ENCODE measurements around the gene FLVCR1. TPM values are rescaled to one million over a fixed set of nuclear protein-coding genes. Genes with fewer than 3 reads are reported as not detected.

Gene FLVCR1
- total and polyA plus RNA-seq, 2 donors from 2014 or later: 2.9 to 6.8 TPM

GRCh38 chr1:212871976-212872375 is 13.9 kb downstream of the FLVCR1 start:
- Histone ChIP-seq H3K4me1 (ENCODE audit: control insufficient read depth in 2 of 3, insufficient read depth in 2 of 3, low read depth in 1 of 3, low read length in 3 of 3) (no peaks in the 10 kb centered on the region), H3K9me3 (ENCODE audit: control insufficient read depth in 2 of 3, insufficient read depth in 1 of 3, low read length in 3 of 3) (no peaks in the 10 kb centered on the region), H3K27me3 (ENCODE audit: control insufficient read depth, insufficient read depth, low read length) (no peaks in the 10 kb centered on the region), H3K9ac (ENCODE audit: low read length in 3 of 3) (no peak overlapping the region), H3K36me3 (ENCODE audit: control insufficient read depth in 2 of 3, insufficient read depth in 3 of 3, low read length in 3 of 3) (peaks cover 0 to 3% (median 2%) of the 10 kb centered on the region in 3 donors), H3K27ac (ENCODE audit: low read depth in 2 of 2, low read length in 2 of 2) (no peak overlapping the region), H3K4me3 (ENCODE audit: low read length in 3 of 3) (no peak overlapping the region)
- no peak for DNase-seq
- TF ChIP-seq CTCF (IDR thresholded peaks at IDR 0.05; ENCODE audit: borderline replicate concordance, extremely low read depth, insufficient read depth): no peak
- intact Hi-C loops (cut with DNase I): no loop called here
- FAIRE-seq: no peak

- intact Hi-C loops (cut with DNase I): no loop called here
- no peak for TF ChIP-seq CTCF (IDR thresholded peaks at IDR 0.05; ENCODE audit: borderline replicate concordance, extremely low read depth, insufficient read depth)
- Histone ChIP-seq H3K9ac (ENCODE audit: low read length in 3 of 3) (no peak overlapping the region), H3K36me3 (ENCODE audit: control insufficient read depth in 2 of 3, insufficient read depth in 3 of 3, low read length in 3 of 3) (peaks cover 0 to 3% (median 2%) of the 10 kb centered on the region in 3 donors), H3K27me3 (ENCODE audit: control insufficient read depth, insufficient read depth, low read length) (no peaks in the 10 kb centered on the region), H3K9me3 (ENCODE audit: control insufficient read depth in 2 of 3, insufficient read depth in 1 of 3, low read length in 3 of 3) (no peaks in the 10 kb centered on the region), H3K4me3 (ENCODE audit: low read length in 3 of 3) (no peak overlapping the region), H3K27ac (ENCODE audit: low read depth in 2 of 2, low read length in 2 of 2) (no peak overlapping the region), H3K4me1 (ENCODE audit: control insufficient read depth in 2 of 3, insufficient read depth in 2 of 3, low read depth in 1 of 3, low read length in 3 of 3) (no peaks in the 10 kb centered on the region)
- DNase-seq (no peak), FAIRE-seq (no peak)
Measured at GRCh38 chr1:212873518-212873917, 15.4 kb downstream of the FLVCR1 start.

GRCh38 chr1:212878418-212878817 is 20.3 kb downstream of the FLVCR1 start:
- H3K27ac ChIP-seq (ENCODE audit: low read depth in 2 of 2, low read length in 2 of 2): no peak overlapping the region
- FAIRE-seq (no peak), DNase-seq (no peak)
- no peaks in the 10 kb centered on the region for H3K27me3 ChIP-seq (ENCODE audit: control insufficient read depth, insufficient read depth, low read length)
- H3K4me1 ChIP-seq (ENCODE audit: control insufficient read depth in 2 of 3, insufficient read depth in 2 of 3, low read depth in 1 of 3, low read length in 3 of 3): no peaks in the 10 kb centered on the region
- H3K9ac ChIP-seq (ENCODE audit: low read length in 3 of 3): no peak overlapping the region
- no peaks in the 10 kb centered on the region for H3K9me3 ChIP-seq (ENCODE audit: control insufficient read depth in 2 of 3, insufficient read depth in 1 of 3, low read length in 3 of 3)
- peaks cover 0 to 3% (median 0%) of the 10 kb centered on the region in 3 donors for H3K36me3 ChIP-seq (ENCODE audit: control insufficient read depth in 2 of 3, insufficient read depth in 3 of 3, low read length in 3 of 3)
- no peak for TF ChIP-seq CTCF (IDR thresholded peaks at IDR 0.05; ENCODE audit: borderline replicate concordance, extremely low read depth, insufficient read depth)
- intact Hi-C loops (cut with DNase I): no loop called here
- H3K4me3 ChIP-seq (ENCODE audit: low read length in 3 of 3): no peak overlapping the region
